Stimulated activated CD8-positive, alpha-beta memory T cell treated with anti-CD3 and anti-CD28 coated beads, Interleukin-4, amount 100 ng/mL, for 4 hours (primary cell): Measurements from ENCODE around the gene CRISPLD2.

Experiments used
- DNase-seq, 2 donors: peaks; one replicate each; pipeline ENCODE4 v3.0.0-alpha.2; 2020; ENCODE audit warnings: low read depth in 2 of 2, low spot score in 1 of 2

The CRISPLD2 gene

DNA sequence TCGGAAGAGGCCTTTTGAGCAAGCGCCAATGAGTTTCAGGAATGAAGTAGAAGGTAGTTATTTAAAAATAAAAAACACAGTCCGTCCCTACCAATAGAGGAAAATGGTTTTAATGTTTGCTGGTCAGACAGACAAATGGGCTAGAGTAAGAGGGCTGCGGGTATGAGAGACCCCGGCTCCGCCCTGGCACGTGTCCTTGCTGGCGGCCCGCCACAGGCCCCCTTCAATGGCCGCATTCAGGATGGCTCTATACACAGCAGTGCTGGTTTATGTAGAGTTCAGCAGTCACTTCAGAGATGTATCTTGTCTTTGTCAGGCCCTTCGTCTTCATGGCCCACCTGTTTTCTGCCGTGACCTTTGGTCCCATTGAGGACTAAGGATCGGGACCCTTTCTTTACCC lies 87.3 kb downstream of the CRISPLD2 start:
- no peak for DNase-seq

- DNase-seq = no peak
These were observed 87.8 kb downstream of the CRISPLD2 start for GRCh38 chr16:84907575-84907974.

GRCh38 chr16:84909476-84910085 lies 89.8 kb downstream of the CRISPLD2 start:
- DNase-seq = no peak

DNA sequence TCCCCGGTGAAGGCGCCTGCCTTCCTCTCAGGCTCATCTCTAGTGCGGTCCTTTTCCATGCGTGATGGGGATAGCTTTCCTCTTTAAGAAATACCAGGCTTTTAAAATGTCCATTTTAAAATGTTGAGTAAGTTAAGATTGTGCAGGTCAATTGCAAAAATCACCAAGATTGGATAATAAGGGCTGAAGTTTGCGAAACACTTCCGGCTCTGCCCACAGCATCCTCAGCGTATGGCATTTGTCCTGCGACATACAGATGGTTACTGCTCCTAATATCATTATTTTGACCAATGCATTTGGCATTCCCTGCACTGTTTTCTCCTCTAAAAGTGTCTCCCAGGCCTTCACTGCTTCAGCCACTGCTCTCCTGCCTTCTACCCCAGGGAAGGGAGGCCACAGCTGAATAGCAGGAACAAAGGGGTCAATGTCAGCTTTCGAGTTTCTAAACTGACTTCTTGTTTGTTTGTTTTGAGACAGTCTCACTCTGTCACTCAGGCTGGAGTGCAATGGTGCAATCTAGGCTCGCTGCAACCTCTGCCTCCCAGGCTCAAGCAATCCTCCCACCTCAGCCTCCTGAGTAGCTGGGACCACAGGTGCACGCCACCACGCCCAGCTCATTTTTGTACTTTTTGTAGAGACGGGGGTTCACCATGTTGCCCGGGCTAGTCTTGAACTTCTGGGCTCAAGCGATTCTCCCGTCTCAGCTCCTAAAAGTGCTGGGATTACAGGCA lies 91.9 kb downstream of the CRISPLD2 start:
- no peak for DNase-seq

- no peak for DNase-seq
These were observed 93.5 kb downstream of the CRISPLD2 start for GRCh38 chr16:84913315-84913714.

DNA sequence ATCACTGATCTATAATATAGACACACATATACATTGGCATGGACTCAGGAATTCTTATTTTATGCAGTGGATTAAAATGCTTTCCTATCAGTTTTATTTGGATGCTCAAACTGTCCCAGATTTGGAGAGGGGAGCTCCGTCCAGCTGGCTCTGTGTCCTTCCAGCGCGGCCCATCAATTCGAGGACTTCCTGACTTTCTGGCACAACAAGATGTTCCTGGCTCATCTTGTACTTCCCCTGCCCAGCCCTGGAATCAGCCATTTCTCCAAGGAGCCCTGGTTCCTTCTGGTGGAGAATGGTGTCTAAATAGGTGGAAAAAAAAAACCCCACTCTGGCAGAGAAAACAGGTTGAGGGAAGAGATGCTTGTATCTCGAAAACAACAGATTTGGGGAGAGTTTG lies 94.5 kb downstream of the CRISPLD2 start:
- DNase-seq = no peak

DNA sequence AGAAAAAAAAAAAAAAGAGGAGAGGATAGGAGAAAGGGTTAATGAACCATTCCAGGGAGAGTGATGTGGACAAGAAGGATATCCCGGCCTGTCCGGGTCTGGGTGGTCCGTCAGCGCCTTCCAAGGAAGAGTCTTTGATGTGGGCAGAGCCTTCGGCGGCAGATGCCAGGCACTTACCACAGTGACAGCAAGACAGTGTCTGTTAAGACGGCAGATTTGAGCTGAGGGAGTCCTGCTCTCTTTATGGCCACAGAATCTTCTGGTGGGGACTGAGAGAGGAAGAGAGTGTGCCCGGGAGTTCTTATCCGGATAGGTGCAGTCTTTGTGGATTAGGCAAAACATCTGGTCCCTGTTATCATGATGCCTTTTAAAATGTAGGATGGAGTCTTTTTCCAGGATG lies 96.4 kb downstream of the CRISPLD2 start:
- DNase-seq = no peak

DNA sequence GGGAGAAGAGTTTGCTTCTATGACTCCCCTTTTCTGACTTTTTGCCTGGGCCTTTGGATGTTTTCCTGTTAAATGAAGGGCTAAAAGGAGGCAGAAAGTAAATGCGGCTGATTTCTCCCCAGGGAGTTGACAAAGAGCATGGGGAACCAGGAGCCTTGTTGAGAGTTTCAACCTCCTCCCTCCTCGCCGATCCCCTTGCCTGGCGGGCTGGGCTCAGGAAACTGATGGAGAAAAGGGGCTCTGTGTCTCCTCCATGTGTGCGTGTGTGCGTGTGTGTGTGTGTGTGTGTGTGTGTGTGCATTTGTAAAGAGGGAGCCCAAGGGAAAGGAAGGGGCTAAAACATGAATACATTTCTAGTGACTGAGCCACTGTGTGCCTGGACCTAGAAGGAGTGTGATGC lies 97.1 kb downstream of the CRISPLD2 start:
- DNase-seq = no peak

DNA sequence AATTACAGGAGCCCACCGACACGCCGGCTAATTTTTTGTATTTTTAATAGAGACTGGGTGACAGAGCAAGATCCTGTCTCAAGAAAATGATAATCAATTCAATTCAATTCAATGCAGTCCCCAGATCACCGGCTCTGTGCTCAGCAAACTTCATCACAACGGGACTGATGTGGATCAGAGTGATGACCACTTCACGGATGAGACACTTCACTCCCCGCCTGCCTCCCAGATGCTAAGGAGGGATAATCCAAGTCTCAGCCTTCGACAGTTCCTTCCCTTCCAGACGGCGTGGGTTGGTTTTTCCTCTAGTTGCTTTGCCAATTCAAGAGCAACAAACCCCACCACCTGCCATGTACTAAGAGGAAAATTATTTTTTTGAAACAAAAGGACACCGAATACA lies 97.7 kb downstream of the CRISPLD2 start:
- DNase-seq = no peak

DNA sequence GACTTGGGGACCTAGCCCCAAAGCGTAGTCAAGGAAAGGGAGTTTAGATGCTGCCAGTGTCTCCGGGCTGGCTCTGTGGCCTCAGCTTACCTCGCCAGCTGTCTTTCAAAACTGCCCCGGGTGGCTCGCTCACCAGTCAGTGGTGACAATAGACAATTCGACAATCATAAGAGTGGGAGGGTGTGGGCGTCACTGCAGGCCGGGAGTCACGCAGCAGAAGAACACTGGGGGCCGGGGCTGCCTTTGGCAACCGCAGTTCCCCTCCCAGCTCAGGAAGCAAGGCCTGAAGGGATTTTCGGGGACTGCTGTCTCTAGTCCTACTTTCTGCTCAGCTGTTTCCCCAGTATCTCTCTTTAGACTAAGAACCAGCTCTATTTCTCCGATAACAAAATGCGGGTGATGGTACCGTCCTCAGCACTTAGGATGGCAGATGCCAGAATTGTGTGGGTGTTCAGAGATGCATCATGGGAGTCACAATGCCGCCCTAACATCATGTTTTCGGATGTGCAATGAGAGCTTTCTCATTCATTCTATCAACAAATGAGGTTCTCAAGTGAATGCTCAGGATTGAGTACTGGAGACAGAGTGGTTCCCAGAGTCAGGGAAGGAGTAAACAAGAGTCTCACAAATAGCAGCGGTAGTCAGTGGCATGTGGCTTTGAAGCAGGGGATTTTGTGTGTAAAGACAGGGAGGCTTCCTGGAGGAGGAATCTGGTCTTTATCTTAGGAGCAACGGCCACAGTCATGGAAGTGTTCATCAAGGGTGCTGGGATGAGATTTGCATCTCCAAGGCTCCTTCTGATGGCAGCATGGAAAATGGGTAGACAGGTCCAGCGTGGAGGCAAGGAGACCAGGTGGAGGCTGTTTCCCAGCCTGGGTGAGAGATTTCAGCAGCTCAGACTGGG lies 98.5 kb downstream of the CRISPLD2 start:
- DNase-seq = no peak

- no peak for DNase-seq
These were observed 99.5 kb downstream of the CRISPLD2 start for GRCh38 chr16:84919269-84919668.

GRCh38 chr16:84919708-84920107 lies 99.9 kb downstream of the CRISPLD2 start:
- no peak for DNase-seq

DNA sequence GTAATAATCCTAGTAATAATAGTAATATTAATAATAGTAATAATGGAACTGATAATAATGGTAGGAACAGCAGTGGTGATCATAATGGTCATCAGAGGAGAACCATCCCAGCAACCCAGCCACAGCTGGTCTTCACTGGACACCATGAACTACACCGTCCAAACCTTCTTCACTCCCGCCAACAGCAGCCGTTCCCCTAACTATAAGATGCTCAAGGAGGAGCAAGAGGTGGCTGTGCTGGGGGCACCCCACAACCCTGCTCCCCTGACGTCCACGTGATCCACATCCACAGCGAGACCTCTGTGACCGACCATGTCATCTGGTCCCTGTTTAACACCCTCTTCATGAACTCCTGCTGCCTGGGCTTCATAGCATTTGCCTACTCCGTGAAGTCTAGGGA lies 100.5 kb downstream of the CRISPLD2 start:
- DNase-seq = no peak

- no peak for DNase-seq
These were observed 102.8 kb downstream of the CRISPLD2 start for GRCh38 chr16:84922351-84923120.

GRCh38 chr16:84924331-84925091 lies 104.7 kb downstream of the CRISPLD2 start:
- DNase-seq = no peak

GRCh38 chr16:84925092-84925772 lies 105.4 kb downstream of the CRISPLD2 start:
- peak; percentile 24 to 54 for DNase-seq

DNA sequence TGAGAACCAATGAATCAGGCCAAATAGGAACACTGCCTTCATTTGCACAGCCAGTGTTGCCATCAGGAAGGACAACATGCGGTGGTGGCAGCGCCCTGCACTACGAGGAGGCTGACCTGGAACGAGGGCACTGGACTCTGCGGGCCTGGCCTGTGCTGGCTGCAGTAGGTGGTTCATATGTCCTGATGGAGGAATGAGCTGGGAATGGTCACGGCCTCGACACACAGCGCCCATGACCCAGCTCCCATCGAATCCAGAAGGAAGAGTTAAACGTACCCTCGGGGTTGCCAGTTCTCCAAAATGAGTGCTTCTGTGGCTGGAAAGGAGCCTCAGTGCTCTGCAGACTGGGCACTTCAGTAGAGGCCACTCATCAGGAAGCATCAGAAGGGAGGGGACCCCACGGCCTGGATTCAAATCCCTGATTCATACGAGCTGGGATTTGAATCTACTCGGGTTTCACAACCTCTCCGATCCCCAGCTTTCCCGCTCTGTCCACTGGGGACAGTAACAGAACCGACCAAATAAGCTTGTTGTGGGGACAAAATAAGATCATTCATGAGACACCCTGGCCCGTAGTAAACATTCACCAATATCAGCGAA lies 106.1 kb downstream of the CRISPLD2 start:
- DNase-seq = no peak

- no peak for DNase-seq
These were observed 106.7 kb downstream of the CRISPLD2 start for GRCh38 chr16:84926462-84926861.
